ENCODE measurements around the gene NALCN. TPM values are rescaled to one million over a fixed set of nuclear protein-coding genes. Genes with fewer than 3 reads are reported as not detected.

Gene NALCN
- total RNA-seq, 1 donor from 2014 or later: 4.8 TPM

GRCh38 chr13:101415358-101416174 lies 742 bp downstream of the NALCN start:
- DNase-seq (ENCODE audit: low spot score): no peak

GRCh38 chr13:101412076-101412475 lies 4.2 kb downstream of the NALCN start:
- DNase-seq (ENCODE audit: low spot score): no peak

- no peak for DNase-seq (ENCODE audit: low spot score)
These were observed 7.2 kb downstream of the NALCN start for GRCh38 chr13:101408992-101409656.

GRCh38 chr13:101408154-101408553 lies 8.2 kb downstream of the NALCN start:
- no peak for DNase-seq (ENCODE audit: low spot score)

- no peak for DNase-seq (ENCODE audit: low spot score)
These were observed 9.5 kb downstream of the NALCN start for GRCh38 chr13:101406791-101407190.

DNA sequence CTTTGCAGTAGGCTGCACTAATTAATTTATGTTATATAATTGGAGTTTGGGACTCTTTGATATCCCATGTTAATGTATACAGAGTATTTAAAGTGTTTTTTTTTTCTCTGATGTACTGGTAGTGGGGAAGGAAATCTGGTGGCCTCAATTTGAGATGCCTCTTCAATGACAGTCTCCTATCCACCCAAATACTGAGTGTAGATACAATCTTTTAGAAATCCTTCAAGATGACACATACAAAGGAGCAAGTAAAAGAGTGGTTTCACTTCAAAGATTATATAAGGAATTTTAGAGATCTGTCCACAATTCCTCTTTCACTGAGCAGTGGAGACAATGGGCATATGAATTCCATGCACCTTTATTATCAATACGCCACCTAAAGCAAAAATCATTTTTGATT lies 15.1 kb downstream of the NALCN start:
- no peak for DNase-seq (ENCODE audit: low spot score)

- DNase-seq (ENCODE audit: low spot score): no peak
These were observed 16.9 kb downstream of the NALCN start for GRCh38 chr13:101399365-101399764.

- DNase-seq (ENCODE audit: low spot score): no peak
These were observed 17.4 kb downstream of the NALCN start for GRCh38 chr13:101398920-101399319.

DNA sequence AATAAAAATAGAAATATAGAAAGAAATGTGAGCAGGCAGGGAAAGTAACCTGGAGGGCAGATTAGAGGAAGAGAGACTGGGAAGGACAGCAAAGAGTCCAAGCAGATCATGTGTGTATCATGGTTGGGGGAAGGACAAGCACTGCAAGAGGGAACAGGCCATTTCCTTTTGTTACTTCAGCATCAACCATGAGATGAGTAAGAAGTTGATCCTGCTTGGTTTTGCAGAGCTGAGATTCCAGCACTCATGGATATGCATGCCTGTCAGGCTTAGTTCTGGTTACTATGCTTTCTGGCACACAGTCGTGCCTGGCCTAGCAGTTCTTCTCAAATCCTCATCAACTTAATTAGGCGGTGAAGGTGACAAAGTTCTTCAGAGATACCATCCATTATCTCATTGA lies 18.1 kb downstream of the NALCN start:
- DNase-seq (ENCODE audit: low spot score): no peak

GRCh38 chr13:101397742-101398141 lies 18.6 kb downstream of the NALCN start:
- DNase-seq (ENCODE audit: low spot score): no peak

DNA sequence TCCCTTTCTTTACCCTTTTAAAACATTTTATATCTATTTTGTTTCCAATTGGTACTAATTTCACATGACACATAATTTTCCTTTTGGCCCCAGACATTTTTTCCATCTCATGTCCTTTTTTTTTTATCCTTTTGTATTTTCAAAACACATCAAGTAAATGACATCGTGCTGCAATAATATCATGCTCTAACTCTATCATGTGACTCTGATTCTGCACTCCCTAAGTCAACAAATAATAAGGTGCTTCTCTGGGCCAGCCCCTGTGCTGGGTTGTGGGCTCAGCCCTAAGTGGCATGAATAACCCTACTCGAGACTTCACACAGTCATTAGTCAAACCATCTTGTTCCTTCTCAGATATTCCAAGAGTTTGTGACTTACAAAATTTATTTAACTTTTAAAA lies 21.7 kb downstream of the NALCN start:
- no peak for DNase-seq (ENCODE audit: low spot score)

GRCh38 chr13:101393140-101393539 lies 23.2 kb downstream of the NALCN start:
- no peak for DNase-seq (ENCODE audit: low spot score)

GRCh38 chr13:101390461-101390860 lies 25.8 kb downstream of the NALCN start:
- no peak for DNase-seq (ENCODE audit: low spot score)

DNA sequence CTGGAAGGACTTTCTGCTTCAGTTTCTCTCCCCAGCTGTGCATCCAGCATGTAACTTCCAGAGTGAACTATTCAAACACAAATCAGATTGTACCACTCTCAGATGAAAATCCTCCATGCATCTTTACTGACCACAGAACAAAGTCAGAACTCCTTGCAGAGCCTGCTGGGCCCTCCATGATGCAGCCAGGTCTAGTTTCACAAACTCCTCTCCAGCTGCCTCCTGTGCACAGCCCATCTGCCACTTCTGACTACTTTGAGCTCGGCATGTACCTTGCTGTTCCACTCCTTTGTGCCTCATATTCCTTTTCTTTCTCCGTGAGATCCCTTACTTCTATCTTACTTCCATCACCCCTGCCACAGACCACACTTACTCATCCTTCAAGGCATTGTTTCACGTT lies 31.4 kb downstream of the NALCN start:
- DNase-seq (ENCODE audit: low spot score): no peak

- no peak for DNase-seq (ENCODE audit: low spot score)
These were observed 32.7 kb downstream of the NALCN start for GRCh38 chr13:101383595-101383994.

DNA sequence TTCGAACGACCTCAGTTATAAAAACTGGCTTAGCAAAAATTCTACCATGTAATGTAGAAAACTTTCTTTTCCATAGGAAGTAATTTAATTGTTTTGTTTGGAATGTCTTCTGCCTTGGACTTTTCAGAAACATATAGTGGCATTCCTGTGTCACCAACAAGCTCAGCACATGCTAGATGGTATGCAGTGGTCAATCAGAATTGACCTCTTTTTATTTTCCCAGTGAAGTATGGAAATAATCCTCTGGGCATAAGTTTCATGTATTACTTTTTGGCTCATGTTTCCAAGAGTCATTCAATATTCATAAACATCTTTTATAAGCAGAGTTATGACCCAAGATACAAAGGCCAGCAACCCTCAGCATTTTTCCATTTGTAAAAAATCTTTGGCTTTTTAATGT lies 33.6 kb downstream of the NALCN start:
- DNase-seq (ENCODE audit: low spot score): no peak

- no peak for DNase-seq (ENCODE audit: low spot score)
These were observed 34.2 kb downstream of the NALCN start for GRCh38 chr13:101382086-101382485.

DNA sequence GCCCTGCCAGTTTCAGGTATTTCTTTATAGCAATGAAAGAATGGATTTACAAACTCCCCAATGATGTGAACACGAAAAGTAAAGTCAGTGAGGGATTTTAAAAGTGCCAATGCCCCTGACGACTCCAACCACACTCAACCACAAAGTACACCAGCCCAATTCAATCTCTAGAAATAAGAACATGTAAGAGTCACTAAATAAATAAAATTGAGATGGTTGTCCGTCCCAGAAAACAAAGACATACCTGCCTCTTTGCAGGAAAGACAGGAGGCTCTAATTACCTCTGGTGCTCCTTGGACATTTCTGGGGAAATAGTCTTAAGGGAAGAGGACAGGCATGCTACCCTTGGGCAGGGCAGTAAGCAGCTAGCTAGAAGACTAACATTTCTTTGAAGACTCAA lies 55.8 kb downstream of the NALCN start:
- DNase-seq (ENCODE audit: low spot score): no peak

GRCh38 chr13:101354895-101355294 lies 61.4 kb downstream of the NALCN start:
- no peak for DNase-seq (ENCODE audit: low spot score)

- no peak for DNase-seq (ENCODE audit: low spot score)
These were observed 69.2 kb downstream of the NALCN start for GRCh38 chr13:101346942-101347728.

DNA sequence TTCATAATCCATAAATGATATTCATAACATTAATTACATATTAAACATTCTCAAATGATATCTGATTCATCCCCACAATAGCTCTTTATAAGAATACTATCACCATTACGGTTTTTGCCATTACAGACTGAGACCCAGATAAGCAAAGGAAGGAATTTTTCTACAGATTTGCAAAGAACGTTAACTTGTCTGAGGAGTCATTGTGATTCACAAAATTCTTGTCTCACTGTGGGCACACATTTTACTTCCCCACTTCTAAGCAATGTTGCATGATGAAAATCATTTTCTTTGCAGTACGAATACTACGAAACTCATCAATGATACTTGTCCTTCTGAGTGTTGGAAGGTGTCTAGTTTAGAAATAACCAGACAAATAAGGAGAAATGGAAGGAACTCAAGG lies 70.1 kb downstream of the NALCN start:
- no peak for DNase-seq (ENCODE audit: low spot score)

DNA sequence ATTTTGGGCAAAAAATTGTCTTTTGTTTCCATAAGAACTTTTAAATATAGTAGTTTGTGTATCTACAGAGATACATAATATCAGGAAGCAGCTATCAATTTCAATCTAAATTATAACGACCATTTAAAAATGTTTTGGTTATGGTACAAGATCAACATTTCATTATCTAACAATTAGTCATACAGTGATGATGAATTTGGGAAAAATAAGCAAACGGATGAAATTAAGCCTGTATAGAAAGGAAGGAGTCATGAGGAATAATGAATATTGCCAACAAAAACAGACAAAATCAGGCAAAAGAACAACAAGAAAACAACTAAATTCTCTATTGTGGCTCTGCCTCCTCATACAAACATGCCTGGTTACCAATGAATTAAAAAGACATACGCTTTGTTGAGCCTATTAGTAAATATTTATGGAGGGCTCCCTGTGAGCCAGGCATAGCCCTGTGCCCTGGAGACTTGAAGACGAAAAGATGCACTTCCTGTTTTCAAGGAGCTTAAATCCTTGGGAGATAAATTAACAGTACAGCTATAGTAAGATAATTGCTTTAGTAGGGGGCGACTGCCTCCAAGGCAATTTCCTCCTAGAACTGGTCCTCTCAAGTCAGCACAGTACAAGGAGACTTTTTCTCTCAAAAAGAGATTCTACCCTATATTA lies 73.0 kb downstream of the NALCN start:
- DNase-seq (ENCODE audit: low spot score): no peak
